ENCODE results near the gene RTTN.

- TF ChIP-seq CTCF (IDR thresholded peaks at IDR 0.05; ENCODE audit: low read depth, low read length, missing input control), result no peak
- no peak for TF ChIP-seq REST (IDR thresholded peaks at IDR 0.05)
- no peak for TF ChIP-seq SP1 (IDR thresholded peaks at IDR 0.05)
These were observed 136.5 kb downstream of the RTTN start for GRCh38 chr18:70068981-70069380.
